ENCODE data around the gene VMAC. TPM values are rescaled to one million over a fixed set of nuclear protein-coding genes. Genes with fewer than 3 reads are reported as not detected.

VMAC gene
- total and polyA plus RNA-seq, 9 of the 15 experiments (the other 6 are each of a cell fraction or from before 2014, with no cell fraction given) = 0.03 to 3.4 (median 1.1) TPM

DNA sequence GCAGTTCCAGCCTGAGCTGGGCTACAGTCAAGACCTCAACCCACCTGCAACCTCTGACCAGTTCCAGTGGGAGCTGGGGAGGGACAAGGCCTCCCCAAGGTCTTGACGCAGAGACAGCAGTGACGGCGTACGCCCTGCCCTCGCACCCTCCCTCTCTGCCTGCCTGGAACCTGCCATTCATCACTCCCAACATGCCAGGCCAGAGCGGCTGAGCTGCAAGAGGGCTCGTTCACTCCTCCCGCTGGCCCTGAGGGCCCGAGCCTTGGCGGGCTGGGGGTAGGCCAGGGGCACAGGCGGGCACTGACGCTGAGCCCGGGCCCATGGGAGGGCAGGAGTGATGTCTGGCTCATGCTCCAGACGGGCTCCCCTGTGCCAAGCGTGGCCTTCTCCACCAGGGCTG is 9.3 kb upstream of the VMAC start:
- Histone ChIP-seq H3K79me2 (ENCODE audit: control insufficient read depth, insufficient read depth, low read length) (peaks cover 15% of the 10 kb centered on the region), H3K9me3 (replicated peaks; ENCODE audit: control insufficient read depth, insufficient read depth, low read depth, low read length) (no peaks in the 10 kb centered on the region), H3K36me3 (ENCODE audit: control insufficient read depth, insufficient read depth, low read length) (peaks cover 42% of the 10 kb centered on the region; the same call in 2 of the 3 replicates), H3K4me1 (replicated peaks in 1 of 2; ENCODE audit: control insufficient read depth in 2 of 2, insufficient read depth in 2 of 2, low read length in 2 of 2) (peaks cover 16 to 64% of the 10 kb centered on the region in 2 experiments), H3K9ac (ENCODE audit: insufficient read depth in 1 of 2, low read depth in 2 of 2, low read length in 2 of 2) (peak overlapping the region in 1 of 2 experiments; percentile 86; a peak in 2 of 4 replicates), H3K27ac (ENCODE audit: extremely low read depth, low read depth, low read length) (no peak overlapping the region), H2AFZ (ENCODE audit: low read depth, low read length) (no peak overlapping the region), H3K4me3 (no peak overlapping the region), H3K9me1 (ENCODE audit: control insufficient read depth, insufficient read depth, low read length) (peaks cover 5% of the 10 kb centered on the region), H4K20me1 (replicated peaks; ENCODE audit: control insufficient read depth, insufficient read depth, low read length) (peaks cover 38% of the 10 kb centered on the region), H3K4me2 (ENCODE audit: insufficient read depth, low read length) (no peak overlapping the region), H3K27me3 (ENCODE audit: control insufficient read depth in 2 of 2, insufficient read depth in 2 of 2, low read length in 2 of 2) (no peaks in the 10 kb centered on the region)
- ChIA-PET POLR2A (interaction anchor here (1.1 kb wide), 1 partner anchor 9 kb away, joined by 4 read pairs; the partner anchor contains the start of gene VMAC), CTCF (ENCODE audit: low intra/inter-chr PET ratio) (no interaction called here)
- intact Hi-C loops (cut with micrococcal nuclease) = no loop called here
- peak; percentile 29; the same call in 1 of the 2 replicates for TF ChIP-seq PRMT5 (CRISPR knock-in tag; IDR thresholded peaks at IDR 0.05)
- TF ChIP-seq STAT5A (IDR thresholded peaks at IDR 0.05; ENCODE audit: borderline replicate concordance, low read length) = no peak
- TF ChIP-seq NFIX (CRISPR knock-in tag; IDR thresholded peaks at IDR 0.05; ENCODE audit: low read depth) = no peak
- WGBS (ENCODE audit: insufficient coverage, low coverage, missing lambda C conversion rate) = 78% methylated on average over 10 of the region's 15 CpGs
- FAIRE-seq (no peak), DNase-seq (ENCODE audit: extremely low read depth in 1 of 4, low spot score in 3 of 4) (no peak), ATAC-seq (no peak)
- in situ Hi-C loops (cut with MboI) = no loop called here
- no TSS peak for BruUV-seq (replicated peaks)

DNA sequence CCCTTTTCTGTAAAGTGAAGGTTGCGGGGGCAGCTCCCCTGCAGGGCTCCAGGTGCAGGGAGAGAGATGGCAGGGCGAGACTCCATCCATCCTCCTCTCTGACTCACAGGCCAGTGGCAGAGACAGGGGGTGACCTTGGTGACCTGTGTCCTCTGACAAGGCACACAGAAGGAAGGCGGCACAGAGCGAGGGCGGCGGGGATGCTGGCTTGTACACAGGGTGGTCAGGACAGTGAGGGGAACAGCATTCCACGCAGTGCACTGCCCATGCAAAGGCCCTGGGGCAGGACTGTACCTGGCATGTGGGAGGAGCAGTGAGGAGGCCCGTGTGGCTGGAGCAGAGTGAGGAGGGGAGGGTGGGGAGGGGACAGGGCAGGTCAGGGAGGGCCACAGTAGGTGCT is 8.8 kb upstream of the VMAC start:
- ATAC-seq = no peak
- H3K9me3 ChIP-seq (replicated peaks; ENCODE audit: control insufficient read depth, insufficient read depth, low read depth, low read length) = no peaks in the 10 kb centered on the region
- no peak overlapping the region for H3K4me3 ChIP-seq
- no TSS peak for BruUV-seq (replicated peaks)
- H4K20me1 ChIP-seq (replicated peaks; ENCODE audit: control insufficient read depth, insufficient read depth, low read length) = peaks cover 39% of the 10 kb centered on the region
- H2AFZ ChIP-seq (ENCODE audit: low read depth, low read length) = no peak overlapping the region
- H3K9me1 ChIP-seq (ENCODE audit: control insufficient read depth, insufficient read depth, low read length) = peaks cover 5% of the 10 kb centered on the region
- no peak overlapping the region for H3K27ac ChIP-seq (ENCODE audit: extremely low read depth, low read depth, low read length)
- 80% methylated on average over 3 of the region's 8 CpGs for WGBS (ENCODE audit: insufficient coverage, low coverage, missing lambda C conversion rate)
- peak; percentile 2; the same call in 1 of the 2 replicates for TF ChIP-seq RBFOX2 (IDR thresholded peaks at IDR 0.05; ENCODE audit: low read depth, low read length)
- TF ChIP-seq LARP7 (IDR thresholded peaks at IDR 0.05) = no peak
- TF ChIP-seq NR2C1 (IDR thresholded peaks at IDR 0.05) = no peak
- TF ChIP-seq NR2C1 (tag; IDR thresholded peaks at IDR 0.05) = no peak
- no peak; the same call in 1 of the 2 replicates for TF ChIP-seq POLR2G (IDR thresholded peaks at IDR 0.05; ENCODE audit: low read depth, low read length)
- TF ChIP-seq RBM25 (IDR thresholded peaks at IDR 0.05; ENCODE audit: low read depth, low read length, severe bottlenecking) = peak; percentile 14
- CTCF ChIA-PET (ENCODE audit: low intra/inter-chr PET ratio) = no interaction called here
- no peak for FAIRE-seq
- POLR2A ChIA-PET = interaction anchor here (1.0 to 1.1 kb wide), 2 partner anchors 8 to 68 kb away, joined by 4 read pairs; partner anchors contain the start of gene VMAC
- peak overlapping the region in 1 of 2 experiments; percentile 86; a peak in 2 of 4 replicates for H3K9ac ChIP-seq (ENCODE audit: insufficient read depth in 1 of 2, low read depth in 2 of 2, low read length in 2 of 2)
- intact Hi-C loops (cut with micrococcal nuclease) (no loop called here), in situ Hi-C loops (cut with MboI) (no loop called here)
- peaks cover 20% of the 10 kb centered on the region for H3K79me2 ChIP-seq (ENCODE audit: control insufficient read depth, insufficient read depth, low read length)
- H3K36me3 ChIP-seq (ENCODE audit: control insufficient read depth, insufficient read depth, low read length) = peaks cover 44% of the 10 kb centered on the region; the same call in 2 of the 3 replicates
- H3K4me2 ChIP-seq (ENCODE audit: insufficient read depth, low read length) = no peak overlapping the region
- peaks cover 16 to 64% of the 10 kb centered on the region in 2 experiments for H3K4me1 ChIP-seq (replicated peaks in 1 of 2; ENCODE audit: control insufficient read depth in 2 of 2, insufficient read depth in 2 of 2, low read length in 2 of 2)
- H3K27me3 ChIP-seq (ENCODE audit: control insufficient read depth in 2 of 2, insufficient read depth in 2 of 2, low read length in 2 of 2) = no peaks in the 10 kb centered on the region
- DNase-seq (ENCODE audit: extremely low read depth in 1 of 4, low spot score in 3 of 4) = no peak
